NCI-H345 treated with DMSO at 0.1 percent for 48 hours (cell line): ENCODE measurements around the gene AMTN.
"Not testable (repeated sequence)": the region's sequence is repeated elsewhere in the genome, so short reads cannot be mapped to it uniquely, and the experiment has no call there.

Source experiments
- DNase-seq: peaks from one replicate; lab custom pipeline; 2025; ENCODE audit not compliant: unreplicated experiment; lab: John Stamatoyannopoulos, UW

Gene AMTN, protein sequence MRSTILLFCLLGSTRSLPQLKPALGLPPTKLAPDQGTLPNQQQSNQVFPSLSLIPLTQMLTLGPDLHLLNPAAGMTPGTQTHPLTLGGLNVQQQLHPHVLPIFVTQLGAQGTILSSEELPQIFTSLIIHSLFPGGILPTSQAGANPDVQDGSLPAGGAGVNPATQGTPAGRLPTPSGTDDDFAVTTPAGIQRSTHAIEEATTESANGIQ

DNA sequence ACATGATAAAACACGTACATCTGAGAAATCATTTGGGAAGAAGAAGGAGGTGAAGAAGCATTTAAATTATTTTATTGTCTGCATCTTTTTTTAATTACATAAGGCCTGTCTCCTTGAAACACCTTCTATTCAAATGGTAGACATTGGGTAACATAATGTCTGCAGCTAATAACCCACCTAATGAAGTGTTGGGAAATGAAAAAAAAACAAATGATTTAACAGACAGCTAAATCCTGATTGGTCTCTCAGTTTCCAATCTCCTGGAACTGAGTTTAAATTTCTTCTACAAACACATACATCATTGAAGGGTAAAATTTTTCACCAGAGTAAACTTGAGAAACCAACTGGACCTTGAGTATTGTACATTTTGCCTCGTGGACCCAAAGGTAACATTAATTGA lies at the start of gene AMTN:
Gene AMTN, plus strand, starts transcription at position 301 of the 400 bp plus-strand sequence. CDS start 209 bp downstream, outside the sequence.
- DNase-seq: no peak

DNA sequence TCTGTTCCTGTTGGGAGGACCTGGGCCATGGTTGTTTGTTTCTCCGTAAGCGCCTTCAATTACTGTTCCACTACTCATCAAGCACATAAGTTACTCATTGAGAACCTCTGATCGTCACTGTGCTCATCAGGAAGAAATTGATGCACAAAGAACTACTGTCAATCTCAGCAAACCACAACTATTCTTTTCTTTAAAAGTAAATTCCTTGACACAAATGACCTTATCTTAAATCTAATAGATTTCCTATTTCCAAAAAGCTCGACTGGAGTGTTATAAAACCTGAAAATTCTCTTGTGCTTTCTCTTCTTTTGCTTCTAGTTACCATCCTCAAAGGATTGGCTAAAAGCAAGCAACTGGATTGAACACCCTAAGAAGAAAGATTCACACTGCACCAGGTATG lies 46.5 kb upstream of the AMTN start, which contains the start of gene MUC7:
Gene MUC7, plus strand, starts transcription at position 301 of the 400 bp plus-strand sequence. CDS start 1,825 bp downstream, outside the sequence.
- DNase-seq: no peak

DNA sequence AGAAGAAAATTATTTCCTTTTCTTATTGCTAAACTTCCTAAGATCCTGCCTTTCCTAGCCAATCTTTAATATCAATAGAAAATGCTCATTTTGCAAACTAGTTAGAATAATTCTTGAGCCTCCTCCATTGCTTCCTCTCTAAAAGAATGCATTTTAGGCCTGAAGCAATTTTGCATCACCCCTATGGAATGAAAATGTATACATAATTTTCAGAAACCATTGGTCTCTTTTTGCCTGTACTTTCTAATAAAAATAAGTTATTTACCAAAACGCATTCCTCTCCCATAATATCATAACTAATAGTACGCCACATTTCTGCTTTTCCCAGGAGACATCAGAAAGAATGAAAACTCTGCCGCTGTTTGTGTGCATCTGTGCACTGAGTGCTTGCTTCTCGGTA lies 44.7 kb upstream of the AMTN start:
- no peak for DNase-seq

DNA sequence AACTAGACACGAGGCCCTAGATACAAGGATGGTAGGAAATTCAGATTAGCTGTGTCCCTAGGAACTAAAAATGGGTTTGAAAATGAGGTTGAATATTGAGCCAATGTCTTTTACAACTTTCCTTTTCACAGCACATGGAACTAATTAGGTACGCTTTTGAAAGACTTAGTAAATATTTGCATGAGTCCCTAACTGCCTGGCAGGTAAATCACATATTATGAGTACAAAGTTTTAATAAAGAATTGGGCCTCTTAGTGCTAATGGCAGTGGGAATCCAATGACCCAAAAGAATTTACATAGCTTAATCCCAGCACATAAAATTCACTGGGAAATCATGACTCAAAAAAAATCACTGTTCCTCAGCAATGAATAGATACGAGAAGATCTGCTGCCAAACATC lies 29.6 kb upstream of the AMTN start:
- no peak for DNase-seq

DNA sequence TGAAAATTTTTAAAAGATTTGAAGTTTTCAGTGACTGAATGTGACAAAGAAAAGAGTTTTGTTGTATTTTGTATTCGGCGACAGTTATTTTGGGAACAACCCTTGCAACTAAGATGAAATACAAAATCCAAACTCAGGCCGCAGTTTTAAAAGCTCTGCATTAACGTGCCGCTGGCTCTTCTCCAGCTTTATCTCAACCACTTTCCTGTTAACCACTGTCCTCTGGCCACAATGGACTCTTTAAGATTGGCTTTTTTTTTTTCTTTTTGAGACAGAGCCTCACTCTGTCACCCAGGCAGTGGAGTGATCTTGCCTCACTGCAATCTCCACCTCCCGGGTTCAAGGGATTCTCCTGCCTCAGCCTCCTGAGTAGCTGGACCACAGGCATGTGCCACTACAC lies 22.1 kb upstream of the AMTN start:
- no peak for DNase-seq

DNA sequence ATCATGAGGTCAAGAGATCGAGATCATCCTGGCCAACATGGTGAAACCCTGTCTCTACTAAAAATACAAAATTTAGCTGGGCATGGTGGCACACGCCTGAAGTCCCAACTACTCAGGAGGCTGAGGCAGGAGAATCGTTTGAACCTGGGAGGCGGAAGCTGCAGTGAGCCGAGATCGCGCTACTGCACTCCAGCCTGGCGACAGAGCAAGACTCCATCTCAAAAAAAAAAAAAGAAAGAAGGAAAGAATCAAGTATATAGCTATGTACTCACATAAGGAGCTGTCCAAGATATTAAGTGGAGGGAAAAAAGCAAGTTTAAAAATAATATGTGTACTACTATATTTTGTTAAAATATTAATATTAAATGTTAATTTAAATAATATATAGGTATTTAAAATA lies 16.5 kb upstream of the AMTN start:
- DNase-seq: not testable (repeated sequence)

DNA sequence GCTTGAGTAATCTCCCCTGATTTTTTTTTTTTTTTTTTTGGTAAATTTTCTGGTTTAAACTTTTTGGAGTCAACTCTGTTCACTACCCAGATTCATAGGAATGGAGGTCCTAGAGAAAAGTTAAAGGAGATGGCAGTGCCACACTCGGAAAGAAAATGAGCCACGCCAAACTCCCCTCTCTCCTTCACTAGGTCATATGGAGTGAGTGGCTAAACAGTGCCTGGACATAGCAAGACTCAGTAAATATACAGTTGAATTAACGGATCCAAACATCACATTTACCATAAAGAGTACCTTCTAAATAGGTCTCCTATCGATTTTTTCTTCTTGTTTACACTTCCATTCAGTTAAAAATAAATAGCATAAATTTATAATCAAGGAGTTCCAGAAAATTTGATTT lies 13.6 kb upstream of the AMTN start:
- DNase-seq: no peak

DNA sequence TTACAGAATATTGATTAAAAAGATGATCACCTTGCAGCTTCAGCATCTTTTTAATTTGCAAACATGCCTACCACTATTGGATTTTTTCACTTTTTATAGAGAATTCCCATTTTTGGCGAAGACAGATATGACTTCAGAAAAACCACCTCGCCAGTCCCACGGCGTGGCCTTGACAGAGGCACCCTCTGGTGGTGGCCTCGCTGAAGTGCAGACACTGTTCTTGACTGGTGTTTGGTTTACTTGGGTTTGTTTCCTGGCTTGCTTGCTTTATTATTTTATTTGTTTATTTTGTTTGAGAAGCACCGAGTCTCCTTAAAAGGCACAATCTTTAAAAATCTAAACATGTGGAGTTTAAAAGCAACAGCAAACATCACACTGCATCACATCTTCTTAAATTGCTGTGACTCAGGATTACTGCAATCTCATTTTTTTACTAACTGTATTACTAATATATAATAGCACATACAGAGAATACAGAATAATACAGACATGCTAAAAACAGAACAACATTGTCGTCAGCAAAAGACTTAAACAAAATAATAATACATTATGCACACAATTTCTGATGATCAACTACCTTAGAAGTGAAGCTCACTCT lies 13.1 kb upstream of the AMTN start:
- peak; percentile 19 for DNase-seq

DNA sequence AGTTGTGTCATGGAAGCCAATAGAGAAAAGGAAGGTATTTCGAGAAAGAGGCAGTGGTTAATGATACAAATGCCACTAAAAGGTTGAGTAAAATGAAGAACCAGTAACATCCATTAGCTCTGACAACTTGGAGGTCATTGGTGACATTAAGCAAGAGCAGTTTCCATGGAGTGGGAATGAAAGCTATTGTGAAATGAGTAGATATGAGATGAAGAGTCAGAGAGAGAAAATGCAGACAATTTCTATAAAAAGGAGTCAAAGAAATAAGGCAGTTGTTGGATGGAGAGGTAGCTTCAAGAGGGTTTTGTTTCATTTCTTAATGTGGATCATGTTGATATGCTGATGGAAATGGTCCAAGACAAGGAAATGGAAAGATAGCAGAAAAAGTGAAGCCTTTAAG lies 9.6 kb upstream of the AMTN start:
- DNase-seq: no peak

DNA sequence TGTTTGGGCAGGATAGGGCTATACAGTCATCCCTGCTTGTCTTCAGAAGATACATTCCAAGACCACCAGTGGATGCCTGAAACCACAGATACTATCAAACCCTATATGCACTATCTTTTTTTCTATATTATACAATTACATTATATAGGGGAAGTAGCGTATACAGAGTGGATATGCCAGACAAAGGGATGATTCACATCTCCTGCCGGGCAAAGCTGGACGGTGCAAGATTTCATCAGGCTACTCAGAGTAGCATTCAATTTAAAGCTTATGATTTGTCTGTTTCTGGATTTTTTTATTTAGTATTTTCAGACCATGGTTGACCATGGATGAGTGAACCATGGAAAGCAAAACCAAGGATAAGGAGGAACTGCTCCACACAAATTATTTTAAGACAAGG lies 7.0 kb upstream of the AMTN start:
- no peak for DNase-seq

DNA sequence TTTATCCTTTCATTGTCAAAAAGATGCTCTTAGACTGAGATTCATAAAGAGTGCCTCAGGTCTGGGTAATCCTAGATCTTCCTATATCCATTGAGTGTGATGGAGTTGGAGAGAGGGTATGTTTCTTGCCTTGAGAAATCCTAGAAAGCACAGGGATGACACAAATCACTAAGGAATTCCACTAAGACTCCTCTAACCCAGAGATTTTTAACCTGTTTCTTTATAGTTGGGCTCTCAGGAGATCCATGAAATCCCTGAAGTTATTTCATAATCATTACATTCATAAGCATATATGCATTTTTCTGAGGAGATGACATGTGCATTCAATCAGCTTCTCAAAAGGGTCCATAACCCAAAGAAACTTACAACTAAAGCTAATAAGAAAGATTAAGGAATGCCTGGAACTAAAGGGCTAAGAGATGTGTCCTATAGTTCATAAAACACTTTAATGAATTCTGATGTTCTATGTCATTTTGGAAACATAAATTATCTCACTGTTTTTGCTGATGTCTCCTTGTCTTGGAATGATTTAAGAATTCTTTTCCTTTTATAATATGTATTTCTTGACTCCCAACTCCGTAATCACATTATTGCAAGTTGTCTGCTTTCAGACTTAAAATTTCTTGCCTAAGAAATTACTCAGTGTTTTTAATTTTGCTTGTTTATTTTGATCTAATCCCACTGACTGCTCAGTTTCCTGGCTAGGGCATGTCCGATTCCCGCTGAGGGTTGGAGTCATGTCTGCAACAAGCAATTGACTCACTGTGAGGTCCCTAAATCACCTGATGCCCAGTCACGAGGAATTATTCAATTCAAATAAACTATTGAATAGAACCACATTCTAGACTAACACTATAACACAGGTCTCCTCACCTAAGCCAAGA lies 2.8 kb upstream of the AMTN start:
- no peak for DNase-seq

DNA sequence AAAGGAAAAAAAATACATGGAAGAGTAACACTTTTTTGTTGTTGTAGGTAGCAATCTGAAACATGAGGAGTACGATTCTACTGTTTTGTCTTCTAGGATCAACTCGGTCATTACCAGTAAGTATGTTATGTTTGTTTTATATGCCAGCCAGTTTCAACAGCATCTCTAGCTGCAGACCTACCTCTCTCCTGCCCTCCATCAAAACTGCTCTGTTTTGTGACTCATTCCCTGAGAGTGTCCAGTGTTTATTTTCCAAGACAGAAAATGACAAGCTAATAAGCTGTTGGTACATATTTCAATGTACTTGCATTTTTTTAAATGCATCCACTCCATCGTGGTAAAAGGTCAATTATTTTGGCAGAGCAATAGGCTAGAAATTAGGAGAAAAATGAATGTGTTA lies 347 bp downstream of the AMTN start:
- DNase-seq: no peak

DNA sequence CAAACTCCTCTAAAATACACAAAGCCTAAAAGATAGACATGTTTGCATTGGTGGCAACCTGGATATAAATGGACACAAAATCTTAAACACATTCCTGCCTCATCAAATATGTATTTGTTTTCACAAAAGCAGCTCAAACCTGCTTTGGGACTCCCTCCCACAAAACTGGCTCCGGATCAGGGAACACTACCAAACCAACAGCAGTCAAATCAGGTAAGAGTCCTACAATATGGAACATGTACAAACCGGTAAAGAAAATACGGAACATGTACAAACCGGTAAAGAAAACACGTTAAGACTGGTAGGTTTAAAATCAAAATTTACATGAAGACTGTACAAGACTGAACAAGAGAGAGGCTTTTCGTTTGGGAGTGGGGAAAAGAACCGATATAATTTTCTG lies 4.3 kb downstream of the AMTN start:
- DNase-seq: no peak

DNA sequence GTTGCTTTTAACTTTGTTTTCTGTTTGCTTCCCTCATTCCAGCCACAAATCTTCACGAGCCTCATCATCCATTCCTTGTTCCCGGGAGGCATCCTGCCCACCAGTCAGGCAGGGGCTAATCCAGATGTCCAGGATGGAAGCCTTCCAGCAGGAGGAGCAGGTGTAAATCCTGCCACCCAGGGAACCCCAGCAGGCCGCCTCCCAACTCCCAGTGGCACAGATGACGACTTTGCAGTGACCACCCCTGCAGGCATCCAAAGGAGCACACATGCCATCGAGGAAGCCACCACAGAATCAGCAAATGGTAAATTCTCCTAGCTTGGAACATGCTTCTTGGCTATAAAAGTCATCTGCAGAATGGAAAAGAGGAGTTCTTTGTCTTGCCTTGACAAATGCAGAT lies 12.6 kb downstream of the AMTN start:
- no peak for DNase-seq

DNA sequence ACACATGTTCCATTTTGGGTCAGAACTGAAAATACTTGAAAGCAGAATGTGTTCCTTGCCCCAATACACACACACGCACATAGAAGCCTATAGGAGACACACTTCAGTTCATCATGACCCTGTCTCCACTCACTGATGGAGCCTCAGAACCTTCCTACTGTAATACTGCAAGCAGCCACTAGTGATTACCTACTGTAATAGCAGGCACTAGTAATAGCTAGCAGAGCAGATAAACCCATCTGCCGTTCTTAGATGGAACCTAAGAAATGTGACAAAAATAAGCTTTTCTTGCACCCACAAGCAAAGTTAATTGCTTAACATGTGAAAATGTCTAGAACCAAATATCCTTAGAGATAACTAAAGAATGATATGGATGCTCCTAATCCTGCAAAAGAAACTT lies 13.6 kb downstream of the AMTN start:
- DNase-seq: no peak

DNA sequence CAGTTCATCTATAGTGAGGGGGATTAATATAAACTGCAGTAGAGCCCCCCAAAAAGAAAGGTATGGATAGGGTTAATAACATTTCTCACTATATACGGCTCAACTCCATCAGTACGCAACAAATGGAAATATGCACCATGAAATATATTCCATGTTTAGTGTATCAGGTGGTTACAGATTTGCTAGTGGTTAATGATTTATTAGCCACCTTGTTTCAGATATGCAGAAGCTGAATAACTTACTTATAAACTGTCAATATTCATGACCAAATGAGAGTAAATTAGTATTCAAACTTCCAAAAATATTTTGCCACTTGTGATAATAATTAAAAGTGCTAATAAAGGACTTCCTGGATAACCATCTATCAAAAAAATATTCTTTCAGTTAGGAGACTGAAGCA lies 14.8 kb downstream of the AMTN start:
- no peak for DNase-seq

DNA sequence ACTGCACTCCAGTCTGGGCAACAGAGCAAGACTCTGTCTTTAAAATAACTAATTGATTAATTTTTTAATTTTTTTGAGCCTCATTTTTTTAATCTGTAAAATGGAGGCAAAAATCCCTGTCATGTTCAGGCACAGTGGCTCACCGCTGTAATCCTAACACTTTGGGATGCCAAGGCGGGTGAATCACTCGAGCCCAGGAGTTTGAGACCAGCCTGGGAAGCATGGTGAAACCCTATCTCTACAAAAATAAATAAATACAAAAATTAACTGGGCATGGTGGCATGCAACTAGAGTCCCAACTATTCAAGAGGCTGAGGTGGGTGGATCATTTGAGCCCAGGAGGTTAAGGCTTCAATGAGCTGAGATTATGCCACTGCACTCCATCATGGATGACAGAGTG lies 15.4 kb downstream of the AMTN start:
- DNase-seq: no peak

DNA sequence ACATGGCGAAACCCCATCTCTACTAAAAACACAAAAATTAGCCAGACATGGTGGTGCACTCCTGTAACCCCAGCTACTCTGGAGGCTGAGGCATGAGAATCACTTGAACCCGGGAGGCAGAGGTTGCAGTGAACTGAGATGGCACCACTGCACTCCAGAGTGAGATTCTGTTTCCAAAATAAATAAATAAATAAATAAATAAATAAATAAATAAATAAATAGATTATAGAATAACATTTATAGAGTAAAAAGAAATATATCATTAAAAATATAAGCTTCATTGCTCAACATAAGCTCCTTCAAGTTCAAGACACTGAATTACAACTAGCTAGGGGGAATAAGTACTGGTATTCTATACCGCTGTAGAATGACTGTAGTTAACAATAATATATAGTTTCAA lies 16.5 kb downstream of the AMTN start:
- not testable (repeated sequence) for DNase-seq

DNA sequence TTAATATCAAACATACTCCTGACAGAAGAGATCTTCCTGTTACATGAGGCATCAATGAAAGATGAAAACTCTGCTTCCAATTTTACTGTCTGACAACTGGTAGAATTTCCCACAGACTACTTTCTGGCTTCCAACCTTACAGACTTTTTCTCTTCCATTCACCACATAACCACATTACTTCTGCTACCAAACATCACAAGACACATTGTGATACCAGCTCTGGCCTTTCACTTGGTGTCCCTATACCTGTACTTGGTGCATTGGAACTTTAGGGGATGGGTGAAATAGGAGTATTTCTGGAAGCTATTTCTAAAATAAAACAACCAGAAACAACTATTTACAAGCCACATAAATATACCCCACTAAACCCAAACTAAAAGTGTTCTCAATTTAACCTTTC lies 20.5 kb downstream of the AMTN start:
- no peak for DNase-seq

DNA sequence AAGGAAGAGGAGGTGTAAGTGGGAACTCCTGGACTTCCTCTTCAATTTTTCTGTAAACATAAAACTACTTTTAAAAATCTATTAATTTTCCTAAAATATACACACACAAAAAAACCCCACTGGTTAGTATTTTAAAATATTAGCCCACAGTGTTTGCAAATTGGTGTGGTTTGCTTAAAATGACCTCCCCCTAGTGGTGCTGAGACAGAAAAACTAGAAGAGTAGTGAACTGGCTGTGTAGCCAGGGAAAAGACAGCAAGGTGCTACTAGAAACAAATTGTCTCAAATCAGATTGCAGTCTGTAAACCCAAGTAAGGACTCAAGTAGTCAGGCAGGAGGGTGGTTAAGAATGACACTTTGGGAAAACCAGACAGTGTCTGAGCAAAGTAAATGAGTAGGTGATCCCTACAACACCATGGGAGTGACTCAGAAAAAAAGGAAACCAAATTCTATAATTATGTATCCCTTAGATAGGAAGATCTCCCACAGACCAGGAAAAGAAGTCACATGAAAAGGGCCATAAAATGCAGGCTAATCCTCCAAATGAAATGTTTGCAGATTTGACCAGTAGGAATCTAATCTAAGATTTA lies 26.0 kb downstream of the AMTN start:
- DNase-seq: no peak

DNA sequence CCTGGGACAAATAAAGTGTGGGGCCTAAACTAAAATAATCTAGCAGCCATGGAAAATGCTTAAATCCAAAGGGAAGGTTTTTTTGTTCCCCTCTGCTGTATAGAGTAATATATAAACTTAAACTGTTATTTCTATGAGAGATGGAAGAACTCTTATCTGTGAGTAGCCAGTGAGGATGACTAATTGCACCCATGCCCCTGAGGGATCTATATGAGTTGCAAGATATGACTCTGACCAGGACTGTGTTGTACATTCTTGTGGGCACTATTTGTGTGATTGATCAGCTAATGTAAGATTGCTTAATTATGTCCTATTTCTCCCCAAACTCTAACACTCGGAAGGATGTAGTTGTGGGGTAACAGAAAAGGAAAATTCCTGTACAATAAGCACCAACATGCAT lies 38.5 kb downstream of the AMTN start:
- no peak for DNase-seq
